Neural cell (in vitro differentiated cells): ENCODE results near the gene DSCAM. TPM values are rescaled to one million over a fixed set of nuclear protein-coding genes. Genes with fewer than 3 reads are reported as not detected.

Experiments
- H2AFZ ChIP-seq: fragments of 200-600, 300-800 bp; sonication (generic), shearing (Covaris generic); 2 replicates; pipeline ENCODE4 v1.6.0; 2014; ENCODE audit warnings: low read depth, mild to moderate bottlenecking, antibody characterized with exemption, low read length, moderate library complexity
- H3F3A ChIP-seq: fragments of 200-600 bp; shearing (Covaris generic); 2 replicates; pipeline ENCODE4 v1.6.1; 2016; ENCODE audit warnings: mild to moderate bottlenecking, moderate library complexity, mixed read lengths, antibody characterized with exemption, low read length; ENCODE audit not compliant: insufficient read depth, poor library complexity, severe bottlenecking
- H3K27ac ChIP-seq: fragments of 200-600, 300-800 bp; sonication (generic), shearing (Covaris generic); 2 replicates; pipeline ENCODE4 v1.5.1; 2014; ENCODE audit warnings: mild to moderate bottlenecking, low read length, moderate library complexity
- H3K27me3 ChIP-seq: fragments of 300-800, 200-600 bp; sonication (generic), shearing (Covaris generic); 2 replicates; pipeline ENCODE4 v1.6.0; 2014; ENCODE audit warnings: mild to moderate bottlenecking, low read depth, low read length, moderate library complexity; ENCODE audit not compliant: insufficient read depth
- H3K36me3 ChIP-seq: fragments of 300-800, 200-600 bp; sonication (generic), shearing (Covaris generic); 2 replicates; pipeline ENCODE4 v1.5.1; 2014; ENCODE audit warnings: mild to moderate bottlenecking, antibody characterized with exemption, low read length, moderate library complexity; ENCODE audit not compliant: insufficient read depth
- H3K4me2 ChIP-seq: fragments of 300-800, 200-600 bp; sonication (generic), shearing (Covaris generic); 2 replicates; pipeline ENCODE4 v1.6.0; 2014; ENCODE audit warnings: mild to moderate bottlenecking, low read length
- H3K4me3 ChIP-seq: fragments of 300-800, 200-600 bp; sonication (generic), shearing (Covaris generic); 2 replicates; pipeline ENCODE4 v1.5.1; 2014; ENCODE audit warnings: mild to moderate bottlenecking, low read length, moderate library complexity
- H3K79me2 ChIP-seq: fragments of 200-600 bp; shearing (Covaris generic); replicated peaks from 2 replicates; pipeline ENCODE4 v1.6.0; 2014; ENCODE audit warnings: mild to moderate bottlenecking, low read length, moderate library complexity; ENCODE audit not compliant: insufficient read depth
- H3K9ac ChIP-seq: fragments of 300-800, 200-600 bp; sonication (generic), shearing (Covaris generic); 2 replicates; pipeline ENCODE4 v1.6.1; 2016; ENCODE audit warnings: mild to moderate bottlenecking, low read length, mixed read lengths
- H3K9me2 ChIP-seq: fragments of 200-600 bp; shearing (Covaris generic); 2 replicates; pipeline ENCODE4 v1.6.1; 2016; ENCODE audit warnings: mild to moderate bottlenecking, low read length, mixed read lengths; ENCODE audit not compliant: insufficient read depth
- H3K9me3 ChIP-seq: fragments of 200-600, 300-800 bp; sonication (generic), shearing (Covaris generic); 2 replicates; pipeline ENCODE4 v1.6.1; 2016; ENCODE audit warnings: mild to moderate bottlenecking, mixed run types, low read length, moderate library complexity, mixed read lengths
- H4K20me1 ChIP-seq: fragments of 200-600 bp; shearing (Covaris generic); 2 replicates; pipeline ENCODE4 v1.6.1; 2016; ENCODE audit warnings: mild to moderate bottlenecking, mixed run types; ENCODE audit not compliant: insufficient read depth
- EP300 ChIP-seq: fragments of 450-650 bp; conservative IDR thresholded peaks from 2 replicates; pipeline ENCODE4 v1.6.1; 2014; ENCODE audit warnings: antibody characterized with exemption, mild to moderate bottlenecking, moderate library complexity; ENCODE audit not compliant: poor library complexity, severe bottlenecking
- POLR2AphosphoS5 ChIP-seq: IDR thresholded peaks from 2 replicates; pipeline ENCODE4 v1.6.1; 2012
- RAD21 ChIP-seq: fragments of 450-650 bp; conservative IDR thresholded peaks from 2 replicates; pipeline ENCODE4 v1.6.1; 2014; ENCODE audit warnings: antibody characterized with exemption, mild to moderate bottlenecking, moderate library complexity
- SMC3 ChIP-seq: fragments of 450-650 bp; conservative IDR thresholded peaks from 2 replicates; pipeline ENCODE4 v1.6.1; 2014; ENCODE audit warnings: antibody characterized with exemption, mild to moderate bottlenecking, moderate library complexity; ENCODE audit not compliant: poor library complexity
- TAF1 ChIP-seq: IDR thresholded peaks from 2 replicates; pipeline ENCODE4 v1.6.1; 2012; ENCODE audit warnings: low read depth
- polyA plus RNA-seq: library from polyadenylated mRNA; depleted of rRNA; stranded (reverse); fragments of >200 nt; gene quantifications from 2 replicates; pipeline ENCODE4 v1.2.3, GENCODE V29; 2014
- TF ChIP-seq, protein P1 (sequence below): IDR thresholded peaks from 2 replicates; pipeline ENCODE4 v1.6.1; 2012; ENCODE audit warnings: borderline replicate concordance

The DSCAM gene
- polyA plus RNA-seq, 1 donor from 2014 or later, result 5.3 TPM

DNA sequence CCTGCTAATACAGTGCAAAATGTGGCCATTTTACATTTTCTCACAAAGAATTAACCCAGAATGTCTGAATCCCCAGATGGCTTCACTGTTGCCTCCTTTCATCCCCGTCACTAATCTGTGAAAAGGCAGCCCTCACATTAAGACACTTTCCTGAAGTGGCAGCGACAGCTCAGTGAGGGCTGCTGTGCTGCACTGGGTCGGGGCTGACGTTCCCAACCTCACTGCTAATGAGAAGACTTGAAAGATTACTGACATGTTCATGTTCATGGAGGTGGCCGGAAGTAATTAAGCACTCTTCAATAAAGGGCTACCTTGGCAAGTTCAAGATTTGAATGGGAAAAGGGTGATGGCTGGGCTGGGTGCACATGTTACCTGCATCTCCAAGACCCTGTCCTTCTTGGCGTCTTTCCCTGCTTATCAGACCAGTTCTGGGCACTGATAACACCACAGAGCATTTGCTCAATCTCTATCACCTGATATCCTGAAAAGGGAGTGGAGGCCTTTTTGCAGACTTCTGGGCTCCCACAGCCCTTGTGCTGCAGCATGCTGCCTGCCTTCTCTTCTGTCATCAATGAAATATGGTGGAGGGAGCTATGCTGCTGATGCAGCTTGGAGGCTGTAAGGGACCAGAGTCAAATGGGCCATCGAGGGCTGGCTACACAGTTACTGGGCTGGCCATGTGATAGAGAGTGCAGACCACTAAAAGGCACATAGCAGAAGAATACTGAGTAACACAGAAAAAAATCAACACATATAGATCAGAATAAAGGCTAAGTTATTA is 596.3 kb downstream of the DSCAM start:
- Histone ChIP-seq H3F3A (no peaks in the 10 kb centered on the region), H3K9me3 (no peaks in the 10 kb centered on the region), H2AFZ (no peak overlapping the region), H3K27me3 (no peaks in the 10 kb centered on the region), H3K4me3 (no peak overlapping the region), H3K4me2 (no peak overlapping the region), H3K9ac (no peak overlapping the region), H4K20me1 (no peaks in the 10 kb centered on the region), H3K79me2 (no peaks in the 10 kb centered on the region), H3K36me3 (no peaks in the 10 kb centered on the region), H3K27ac (peak overlapping the region; percentile 28), H3K9me2 (no peaks in the 10 kb centered on the region)
- TF ChIP-seq TAF1 (no peak), SMC3 (no peak), EP300 (no peak)
- TF ChIP-seq, protein P1, sequence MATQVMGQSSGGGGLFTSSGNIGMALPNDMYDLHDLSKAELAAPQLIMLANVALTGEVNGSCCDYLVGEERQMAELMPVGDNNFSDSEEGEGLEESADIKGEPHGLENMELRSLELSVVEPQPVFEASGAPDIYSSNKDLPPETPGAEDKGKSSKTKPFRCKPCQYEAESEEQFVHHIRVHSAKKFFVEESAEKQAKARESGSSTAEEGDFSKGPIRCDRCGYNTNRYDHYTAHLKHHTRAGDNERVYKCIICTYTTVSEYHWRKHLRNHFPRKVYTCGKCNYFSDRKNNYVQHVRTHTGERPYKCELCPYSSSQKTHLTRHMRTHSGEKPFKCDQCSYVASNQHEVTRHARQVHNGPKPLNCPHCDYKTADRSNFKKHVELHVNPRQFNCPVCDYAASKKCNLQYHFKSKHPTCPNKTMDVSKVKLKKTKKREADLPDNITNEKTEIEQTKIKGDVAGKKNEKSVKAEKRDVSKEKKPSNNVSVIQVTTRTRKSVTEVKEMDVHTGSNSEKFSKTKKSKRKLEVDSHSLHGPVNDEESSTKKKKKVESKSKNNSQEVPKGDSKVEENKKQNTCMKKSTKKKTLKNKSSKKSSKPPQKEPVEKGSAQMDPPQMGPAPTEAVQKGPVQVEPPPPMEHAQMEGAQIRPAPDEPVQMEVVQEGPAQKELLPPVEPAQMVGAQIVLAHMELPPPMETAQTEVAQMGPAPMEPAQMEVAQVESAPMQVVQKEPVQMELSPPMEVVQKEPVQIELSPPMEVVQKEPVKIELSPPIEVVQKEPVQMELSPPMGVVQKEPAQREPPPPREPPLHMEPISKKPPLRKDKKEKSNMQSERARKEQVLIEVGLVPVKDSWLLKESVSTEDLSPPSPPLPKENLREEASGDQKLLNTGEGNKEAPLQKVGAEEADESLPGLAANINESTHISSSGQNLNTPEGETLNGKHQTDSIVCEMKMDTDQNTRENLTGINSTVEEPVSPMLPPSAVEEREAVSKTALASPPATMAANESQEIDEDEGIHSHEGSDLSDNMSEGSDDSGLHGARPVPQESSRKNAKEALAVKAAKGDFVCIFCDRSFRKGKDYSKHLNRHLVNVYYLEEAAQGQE, result no peak

DNA sequence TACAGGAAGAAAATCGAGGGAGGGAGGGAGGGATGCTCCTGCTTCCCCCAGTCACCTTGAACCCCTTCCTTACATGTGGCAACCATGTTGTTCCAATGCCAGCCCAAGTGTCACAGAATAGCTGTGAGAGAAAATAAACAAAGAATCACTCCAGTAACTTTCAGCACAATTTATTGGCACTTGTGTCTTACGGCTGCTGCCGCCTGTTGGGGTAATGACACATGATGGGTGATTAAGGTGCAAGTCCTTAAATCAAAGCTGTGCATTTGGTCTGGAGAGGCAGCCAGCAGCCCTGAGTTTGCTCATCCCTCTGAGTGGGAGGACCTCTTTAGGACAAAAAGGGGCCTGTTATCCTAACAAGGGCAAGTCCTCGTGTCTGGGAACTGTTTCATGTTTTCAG is 602.0 kb downstream of the DSCAM start:
- Histone ChIP-seq H3K79me2 (no peaks in the 10 kb centered on the region), H3K4me2 (no peak overlapping the region), H3K9ac (no peak overlapping the region), H4K20me1 (no peaks in the 10 kb centered on the region), H3K9me2 (no peaks in the 10 kb centered on the region), H2AFZ (no peak overlapping the region), H3F3A (no peaks in the 10 kb centered on the region), H3K9me3 (no peaks in the 10 kb centered on the region), H3K27ac (no peak overlapping the region), H3K27me3 (no peaks in the 10 kb centered on the region), H3K36me3 (no peaks in the 10 kb centered on the region), H3K4me3 (no peak overlapping the region)
- TF ChIP-seq, protein P1, result no peak
- no peak for TF ChIP-seq TAF1
- TF ChIP-seq POLR2AphosphoS5, result no peak
- TF ChIP-seq EP300, result no peak
- no peak for TF ChIP-seq SMC3
- TF ChIP-seq RAD21, result no peak
